GM21515 (cell line): ENCODE results near the gene GSK3B.
A peak's percentile ranks its signal among the peaks of the same experiment; 100 is the strongest.

Experiments
- ATAC-seq: cut with Tn5 transposase; IDR thresholded peaks from one replicate; pipeline ENCODE4 v1.9.1; 2021; ENCODE audit not compliant: unreplicated experiment

Gene GSK3B

DNA sequence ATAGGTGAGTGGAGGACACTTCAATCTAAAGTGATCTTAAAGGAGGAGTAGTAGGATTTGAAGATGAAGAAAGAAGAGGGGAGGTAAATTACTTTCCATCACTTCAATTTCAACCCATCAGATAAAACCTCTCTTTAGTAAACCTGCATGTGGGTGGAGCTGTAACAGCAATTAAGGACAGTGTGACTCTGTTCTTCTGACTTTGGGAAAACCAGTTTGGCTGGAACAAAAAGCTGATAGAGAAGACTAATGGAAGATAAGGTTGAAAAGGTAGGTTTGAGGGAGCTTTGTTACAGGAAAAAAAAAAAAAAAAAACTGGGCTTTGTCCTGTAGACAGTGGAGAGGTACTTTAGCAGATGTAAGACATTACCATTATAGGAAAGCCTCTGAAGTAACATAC lies 4.5 kb upstream of the GSK3B start:
- ATAC-seq: no peak

DNA sequence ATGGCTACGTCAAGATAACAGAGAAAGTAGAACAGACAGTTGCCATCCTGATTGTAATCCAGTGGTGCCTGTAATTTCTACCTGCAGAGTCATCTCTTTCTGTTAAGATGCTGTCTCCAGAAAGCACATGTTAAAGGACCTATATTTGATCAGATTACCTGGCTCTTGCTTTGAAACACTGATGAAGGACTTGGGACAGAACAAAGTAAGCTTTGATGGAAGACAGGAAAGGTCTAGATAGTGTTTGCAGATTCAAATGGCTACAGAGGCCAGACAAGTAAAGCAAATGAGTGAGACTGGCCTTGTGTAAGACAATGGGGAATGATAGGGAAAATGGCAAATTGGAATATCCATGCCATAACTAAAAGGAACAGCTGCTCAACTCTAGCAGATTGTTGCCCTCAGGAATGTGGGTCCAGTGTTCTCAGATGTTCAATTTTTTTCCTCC lies 1.8 kb upstream of the GSK3B start:
- ATAC-seq: no peak

DNA sequence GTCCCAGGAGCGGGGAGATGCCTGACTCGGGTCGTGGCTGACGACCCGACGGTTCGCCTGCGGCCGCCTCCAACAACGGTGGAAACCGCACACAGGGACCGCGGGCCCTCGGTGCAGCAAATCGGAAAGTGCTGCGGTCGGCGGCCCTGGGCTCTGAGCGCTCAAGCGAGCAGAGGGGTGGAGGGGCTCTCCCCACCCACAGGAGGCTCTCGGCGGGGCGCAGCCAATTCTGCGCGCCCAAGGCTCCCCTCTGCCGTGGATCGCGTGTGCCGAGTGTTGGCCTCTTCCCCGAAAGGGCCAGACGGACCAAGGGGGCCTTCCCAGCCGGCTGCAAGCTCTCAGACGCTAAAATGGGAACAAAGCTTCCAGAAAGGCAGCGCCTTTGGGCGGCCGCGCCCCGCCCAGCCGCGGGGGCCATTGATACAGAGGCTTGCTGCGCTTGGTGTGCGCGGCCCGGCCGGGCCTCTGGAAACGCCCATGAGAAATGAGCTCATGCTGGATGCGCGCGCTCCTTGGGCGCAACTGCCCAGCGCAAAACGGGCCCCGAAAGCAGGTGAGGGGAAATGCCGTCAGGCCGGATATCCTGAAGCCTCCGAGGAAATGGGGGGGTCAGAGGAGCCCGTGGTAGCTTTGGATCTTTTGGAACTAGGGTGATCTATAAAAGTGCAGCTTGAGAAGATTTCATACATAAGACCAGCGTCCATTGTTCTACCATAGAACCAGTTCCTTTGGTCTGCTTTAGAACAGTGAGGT lies 1.2 kb upstream of the GSK3B start:
- peak; percentile 47 for ATAC-seq

DNA sequence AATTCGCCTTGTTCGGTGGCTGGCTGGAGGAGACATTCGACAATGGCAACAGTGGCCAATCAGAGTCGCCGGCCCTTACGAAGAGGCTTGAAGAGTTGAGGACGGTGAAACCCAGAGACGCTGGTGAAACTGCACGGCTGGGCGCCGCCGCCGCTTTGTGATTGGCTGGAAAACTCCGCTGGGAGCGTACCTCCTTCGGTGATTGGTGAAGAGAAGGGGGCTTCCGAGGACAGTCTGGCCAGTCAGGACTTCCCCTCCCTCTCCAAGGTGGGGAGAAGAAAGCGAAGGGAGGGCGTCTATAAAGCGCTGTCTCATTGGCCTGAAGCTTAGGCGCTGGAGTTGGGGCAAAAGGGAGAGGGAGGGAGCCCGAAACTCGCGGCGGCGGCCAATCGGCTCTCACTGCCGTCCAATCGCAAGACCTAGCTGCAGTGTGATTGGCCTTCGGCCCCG lies 554 bp upstream of the GSK3B start:
- peak; percentile 71 for ATAC-seq

DNA sequence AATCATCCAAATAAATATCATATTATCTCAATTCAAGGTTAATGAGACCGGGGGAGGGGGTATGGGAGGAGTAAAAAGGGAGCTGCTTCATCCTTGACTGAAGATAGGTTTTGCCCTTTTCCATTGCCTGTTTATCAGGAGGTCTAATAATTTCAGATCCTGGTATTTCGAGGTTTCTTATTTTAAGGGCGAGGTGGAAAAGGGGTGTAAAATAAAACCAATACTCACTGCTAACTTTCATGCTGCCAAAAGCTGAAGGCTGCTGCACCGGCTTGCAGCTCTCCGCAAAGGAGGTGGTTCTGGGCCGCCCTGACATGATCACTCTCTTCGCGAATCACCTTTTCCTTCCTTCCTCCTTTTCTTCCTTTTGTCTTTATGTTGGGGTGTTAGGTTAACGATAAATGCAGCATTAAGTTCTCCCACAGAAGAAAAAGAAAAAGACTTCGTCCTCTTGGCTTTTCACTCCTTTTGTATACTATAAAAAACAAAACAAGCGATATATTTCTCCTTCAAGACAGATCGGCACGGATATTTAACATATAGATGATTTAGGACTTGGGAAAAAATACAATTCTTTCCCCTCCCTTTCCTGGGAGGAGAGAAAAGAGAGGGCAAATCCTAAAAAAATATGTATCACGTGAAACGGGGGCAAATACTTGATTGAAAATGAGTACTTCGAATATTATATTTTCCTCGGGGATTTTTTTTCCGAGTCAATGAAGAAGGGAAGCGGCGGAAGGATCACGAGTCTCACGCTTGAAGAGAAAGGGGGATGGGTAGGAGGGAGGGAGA lies 932 bp downstream of the GSK3B start:
- no peak for ATAC-seq

DNA sequence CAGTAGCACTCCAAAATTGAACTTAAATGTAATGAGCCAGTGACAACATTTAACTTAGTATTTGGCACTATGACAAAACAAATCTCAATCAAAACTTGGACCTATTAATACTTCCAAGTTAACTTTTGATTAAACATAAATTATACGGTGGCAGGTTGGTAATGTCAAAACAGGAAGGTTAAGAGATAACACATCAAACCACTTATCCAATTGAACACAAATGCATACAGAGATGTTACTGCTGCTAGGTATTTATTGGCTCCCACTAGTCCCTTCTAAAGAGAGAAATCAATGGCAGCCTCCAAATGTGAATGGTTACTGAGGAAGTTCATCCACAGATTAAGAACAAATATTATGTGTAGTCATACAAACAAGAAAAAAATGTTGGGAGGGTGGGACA lies 1.8 kb downstream of the GSK3B start:
- no peak for ATAC-seq

DNA sequence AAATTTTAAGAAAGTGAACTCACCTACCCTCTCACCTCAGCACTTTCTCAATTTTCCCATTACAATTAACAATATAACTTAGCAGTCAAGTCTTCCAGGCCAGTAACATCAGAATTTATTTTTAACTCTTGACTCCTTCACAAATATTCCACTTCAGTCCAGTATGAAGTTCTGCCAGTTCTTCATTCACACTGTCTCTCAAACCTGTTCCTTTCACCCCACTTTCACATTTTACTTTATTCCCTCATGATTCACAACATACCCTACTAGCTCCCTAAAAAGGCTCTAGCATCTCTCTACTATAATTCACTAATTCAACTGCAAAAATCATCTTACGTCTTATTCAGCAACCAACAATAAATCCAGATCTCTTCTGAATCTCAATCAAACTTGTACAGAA lies 3.8 kb downstream of the GSK3B start:
- ATAC-seq: no peak

DNA sequence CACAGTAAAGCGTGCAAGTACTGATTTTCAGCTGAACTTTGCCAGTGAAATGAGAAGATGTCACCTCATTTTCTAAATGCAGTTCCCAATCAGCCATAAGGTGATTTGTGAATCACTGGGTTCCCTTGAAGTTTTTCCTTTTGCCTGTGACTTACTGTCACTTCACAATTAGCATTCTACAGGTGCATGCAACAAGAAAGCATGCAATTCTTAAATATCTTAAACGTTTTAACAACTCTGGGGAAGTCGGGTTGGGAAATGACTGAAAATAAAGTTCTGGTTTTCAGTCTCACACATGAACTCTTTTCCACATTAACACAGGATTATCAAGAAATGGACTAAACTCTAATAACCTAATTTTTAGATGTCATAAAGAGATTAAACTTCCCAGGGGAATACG lies 5.2 kb downstream of the GSK3B start:
- ATAC-seq: no peak

DNA sequence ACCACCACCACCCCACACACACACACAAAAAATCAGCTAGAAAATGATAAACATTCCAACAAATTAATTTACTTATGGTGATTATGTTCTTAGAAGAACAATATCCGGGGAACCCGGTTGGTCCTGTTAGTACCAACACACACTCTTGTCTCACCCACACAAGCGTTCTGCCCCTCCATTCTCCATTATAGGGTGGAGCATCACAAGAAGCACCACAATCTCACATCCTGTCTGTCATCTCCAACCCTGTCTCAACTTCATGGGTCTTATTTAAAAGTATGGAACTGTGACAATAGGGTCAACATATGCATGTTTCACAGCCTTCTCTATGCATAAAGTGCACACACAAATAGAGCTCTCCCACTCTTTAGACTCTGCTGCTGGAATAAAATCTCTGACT lies 5.6 kb downstream of the GSK3B start:
- ATAC-seq: no peak

DNA sequence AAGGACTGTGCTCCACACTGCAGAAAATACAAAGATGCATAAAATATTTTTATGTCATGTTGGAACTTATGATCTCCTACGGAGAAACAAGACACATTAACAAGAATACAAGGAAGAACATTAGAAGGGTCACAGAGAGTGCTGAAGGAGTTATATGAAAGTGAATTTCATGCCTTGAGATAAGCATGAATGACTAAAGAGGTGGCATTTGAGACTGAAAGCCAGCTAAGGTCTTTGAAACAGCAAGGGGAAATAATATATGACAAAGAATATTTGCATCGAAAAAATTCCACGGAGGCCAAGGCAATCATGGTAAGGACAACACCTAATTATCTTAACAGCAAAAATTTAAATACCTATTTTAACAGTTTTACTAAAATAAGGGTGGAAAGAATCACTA lies 12.5 kb downstream of the GSK3B start:
- no peak for ATAC-seq

DNA sequence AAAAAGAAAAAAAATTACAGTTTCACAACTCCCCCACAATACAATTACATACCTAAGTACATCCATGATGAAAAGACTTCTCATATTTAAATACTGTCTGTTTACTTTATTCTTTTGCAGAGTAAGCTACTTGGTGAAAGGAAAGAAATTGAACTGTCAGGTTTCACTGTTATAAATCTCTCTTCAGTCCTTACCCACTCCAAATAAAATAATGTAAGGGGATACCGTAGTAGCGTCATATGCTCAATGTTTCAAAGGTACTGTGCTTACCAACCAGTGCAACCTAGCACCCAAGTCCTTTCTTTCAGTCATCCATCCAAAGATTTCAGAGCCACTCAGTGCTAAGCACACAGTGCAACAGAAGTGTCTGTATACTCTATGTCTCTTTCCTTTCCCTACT lies 13.4 kb downstream of the GSK3B start:
- ATAC-seq: no peak

DNA sequence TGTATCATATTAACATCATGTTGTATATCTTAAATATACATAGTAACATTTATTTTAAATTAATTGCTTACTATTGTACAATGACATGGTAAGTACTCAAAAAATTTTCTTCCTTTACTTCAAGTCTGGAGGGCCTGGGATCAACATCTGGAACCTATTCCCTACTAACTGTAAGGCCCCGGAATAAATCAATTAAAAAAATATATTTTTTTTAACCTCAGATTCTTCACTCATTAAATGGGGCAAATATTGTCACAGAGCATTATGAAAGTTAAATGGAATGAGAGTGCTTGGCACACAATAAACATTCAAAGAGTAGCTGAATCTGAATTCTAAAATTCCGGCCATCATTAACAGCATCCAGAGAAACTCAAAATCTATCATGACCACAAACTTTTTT lies 16.5 kb downstream of the GSK3B start:
- no peak for ATAC-seq

DNA sequence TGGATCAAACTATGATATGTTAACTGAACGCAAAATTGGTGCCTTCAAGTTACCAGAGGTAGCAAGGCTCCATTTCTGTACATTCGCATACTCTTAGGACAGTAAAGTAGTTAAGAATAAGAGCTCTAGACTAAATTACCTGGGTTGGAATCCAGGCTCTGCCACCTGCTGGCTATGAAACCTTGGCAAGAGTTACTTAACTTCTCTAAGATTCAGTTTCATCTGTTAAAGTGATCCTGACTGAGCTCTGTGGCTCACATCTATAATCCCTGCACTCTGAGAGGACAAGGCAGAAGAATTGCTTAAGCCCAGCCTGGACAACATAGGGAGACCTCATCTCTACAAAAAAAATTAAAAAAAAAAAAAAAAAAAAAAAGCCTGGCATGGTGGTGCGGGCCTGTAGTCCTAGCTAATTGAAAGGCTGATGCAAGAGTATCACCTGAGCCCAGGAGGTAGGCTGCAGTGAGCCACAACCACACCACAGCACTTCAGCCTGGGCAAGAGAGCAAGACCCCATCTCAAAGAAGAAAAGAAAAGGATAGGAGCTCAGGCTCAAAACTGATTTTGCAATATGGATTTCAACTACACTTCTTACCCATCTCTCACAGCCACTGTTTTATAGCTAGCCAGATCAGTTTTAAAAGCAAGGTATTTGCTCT lies 21.3 kb downstream of the GSK3B start:
- no peak for ATAC-seq

DNA sequence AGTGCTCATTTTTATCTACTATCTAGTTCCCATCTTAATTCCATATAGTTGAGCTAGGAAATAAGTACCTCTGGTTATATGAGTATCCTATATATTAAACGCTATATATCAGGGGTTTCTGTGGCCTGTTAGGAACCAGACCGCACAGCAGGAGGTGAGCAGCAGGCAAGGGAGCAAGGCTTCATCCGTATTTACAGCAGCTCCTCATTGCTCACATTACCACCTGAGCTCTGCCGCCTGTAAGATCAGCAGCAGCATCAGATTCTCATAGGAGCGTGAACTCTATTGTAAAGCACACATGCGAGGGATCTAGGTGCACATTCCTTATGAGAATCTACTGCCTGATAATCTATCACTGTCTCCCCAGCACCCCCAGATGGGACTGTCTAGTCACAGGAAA lies 23.0 kb downstream of the GSK3B start:
- no peak for ATAC-seq

DNA sequence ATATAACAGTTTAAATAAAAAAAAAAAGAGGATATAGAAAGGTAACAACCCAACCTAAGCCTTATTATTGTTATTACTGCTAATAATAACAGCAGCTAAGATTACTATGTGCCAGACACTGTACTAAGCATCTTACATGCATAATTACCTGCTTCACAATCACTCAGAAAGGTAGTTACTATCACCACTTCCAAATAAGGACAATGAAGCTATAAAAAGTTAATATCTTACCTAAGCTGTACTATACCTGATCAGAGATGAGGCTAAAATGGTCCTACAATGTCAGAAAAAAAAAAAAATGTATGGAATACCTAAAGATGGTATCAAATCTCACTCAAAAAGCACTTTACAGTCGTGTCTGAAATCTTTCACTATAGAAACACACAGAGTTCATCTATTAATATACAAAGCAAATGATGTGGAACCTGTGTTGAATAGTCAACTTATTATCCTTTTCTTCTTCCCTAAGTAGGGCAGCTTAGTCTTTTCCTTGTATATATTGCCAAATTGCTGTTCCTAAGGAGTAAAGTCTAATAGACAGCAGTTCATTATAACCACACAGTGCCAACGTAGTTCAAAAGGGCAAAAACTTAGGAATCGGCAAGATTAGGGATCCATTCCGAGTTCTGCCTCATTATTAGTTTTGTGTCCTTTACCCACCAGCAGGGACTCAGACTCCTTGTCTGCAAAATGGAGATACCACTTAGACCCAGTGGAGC lies 23.8 kb downstream of the GSK3B start:
- no peak for ATAC-seq

DNA sequence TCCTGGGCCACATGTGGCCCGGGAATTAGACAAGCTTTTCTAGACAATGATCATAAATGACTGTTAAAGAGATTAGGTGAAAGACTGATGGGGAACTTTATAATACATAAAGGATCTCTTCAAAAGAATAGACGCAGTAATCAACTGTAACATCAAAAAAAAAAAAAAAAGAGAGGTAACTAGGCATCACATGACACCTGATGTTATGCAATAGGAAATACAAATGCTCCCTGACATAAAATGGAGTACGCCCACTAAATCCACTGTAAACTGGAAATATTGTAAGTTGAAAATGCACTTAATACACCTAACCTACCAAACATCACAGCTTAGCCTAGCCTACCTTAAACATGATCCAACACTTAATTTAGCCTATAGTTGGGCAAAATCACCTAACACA lies 27.2 kb downstream of the GSK3B start:
- no peak for ATAC-seq

DNA sequence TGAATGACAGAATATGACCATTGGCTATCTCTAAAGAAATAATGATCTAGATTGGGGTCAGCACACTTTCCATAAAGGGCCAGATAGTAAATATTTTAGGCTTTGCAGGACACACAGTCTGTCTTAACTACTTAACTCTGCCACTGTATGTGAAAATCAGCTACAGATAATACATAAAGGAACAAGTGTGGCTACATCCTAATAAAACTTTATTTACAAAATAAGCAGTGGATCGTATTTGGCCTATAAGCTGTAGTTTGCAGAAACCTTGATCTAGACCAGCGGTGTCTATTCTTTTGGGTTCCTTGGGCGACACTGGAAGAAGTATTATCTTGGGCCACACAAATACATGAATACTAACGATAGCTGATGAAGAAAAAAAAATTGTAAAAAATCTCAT lies 27.6 kb downstream of the GSK3B start:
- ATAC-seq: no peak

DNA sequence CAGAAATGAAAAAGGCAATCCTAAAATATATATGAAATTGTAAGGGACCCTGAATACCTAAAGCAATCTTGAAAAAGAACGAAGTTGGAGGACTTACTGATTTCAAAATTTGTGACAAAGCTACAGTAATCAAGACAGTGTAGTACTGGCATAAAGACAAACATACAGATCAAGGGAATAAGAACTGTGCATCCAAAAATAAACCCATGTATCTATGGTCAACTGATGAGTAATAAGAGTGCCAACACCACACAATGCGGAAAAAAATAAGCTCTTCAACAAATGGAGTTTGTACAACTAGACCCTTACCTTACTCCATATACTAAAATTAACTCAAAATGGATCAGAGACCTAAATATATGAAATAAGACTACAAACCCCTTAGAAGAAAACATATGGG lies 29.6 kb downstream of the GSK3B start:
- ATAC-seq: no peak

DNA sequence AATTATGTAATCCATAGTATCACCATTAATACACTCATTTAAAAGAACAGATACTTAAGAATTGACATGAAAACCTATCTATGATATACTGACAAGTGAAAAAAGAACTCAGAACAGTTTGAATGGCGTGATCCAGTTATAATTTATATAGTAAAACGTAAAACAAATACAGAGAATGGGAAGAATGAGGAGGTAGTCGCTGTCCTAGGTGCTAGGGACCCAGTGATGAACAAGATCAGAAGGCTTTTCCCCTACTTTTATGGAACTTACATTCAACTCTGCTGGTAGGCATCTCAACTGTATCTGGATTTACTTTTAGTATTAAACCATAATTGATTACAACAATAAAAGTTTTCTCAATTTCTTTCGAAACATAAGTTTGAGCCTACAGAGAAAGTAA lies 31.8 kb downstream of the GSK3B start:
- ATAC-seq: no peak

DNA sequence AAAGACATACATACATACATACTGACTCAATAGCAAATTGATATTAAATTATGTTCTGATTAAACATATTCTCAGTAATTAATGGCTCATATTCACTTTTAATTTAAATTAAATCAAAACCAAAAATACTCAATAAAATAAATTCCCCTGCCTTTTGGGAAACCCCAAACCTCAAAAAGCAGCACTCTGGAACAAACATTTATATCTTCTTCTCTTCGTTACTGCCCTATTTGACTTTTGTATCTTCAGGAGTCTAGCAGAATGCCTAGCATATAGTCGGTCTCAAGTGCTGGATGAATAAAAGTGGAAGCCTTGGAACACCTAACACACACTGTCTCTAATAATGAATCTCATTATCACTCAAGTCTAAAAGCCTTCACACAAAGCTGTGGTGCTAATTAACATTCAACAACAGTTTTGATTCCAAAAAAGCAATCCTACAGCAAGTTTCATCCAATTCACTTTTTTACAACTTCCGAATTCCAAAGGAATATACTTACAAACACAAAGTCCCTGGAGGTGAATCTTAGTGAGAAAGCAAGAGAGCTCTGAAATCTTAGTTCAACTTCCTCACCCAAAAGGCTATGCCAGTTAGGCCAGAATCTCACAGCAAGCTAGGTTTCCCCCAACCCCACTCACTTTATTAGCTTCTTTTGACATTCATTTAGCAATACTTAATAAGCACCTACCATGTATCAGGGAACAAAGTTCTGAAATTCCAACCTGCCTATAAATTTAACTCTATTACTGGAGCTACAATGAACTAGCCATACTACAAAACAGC lies 35.0 kb downstream of the GSK3B start:
- ATAC-seq: no peak

DNA sequence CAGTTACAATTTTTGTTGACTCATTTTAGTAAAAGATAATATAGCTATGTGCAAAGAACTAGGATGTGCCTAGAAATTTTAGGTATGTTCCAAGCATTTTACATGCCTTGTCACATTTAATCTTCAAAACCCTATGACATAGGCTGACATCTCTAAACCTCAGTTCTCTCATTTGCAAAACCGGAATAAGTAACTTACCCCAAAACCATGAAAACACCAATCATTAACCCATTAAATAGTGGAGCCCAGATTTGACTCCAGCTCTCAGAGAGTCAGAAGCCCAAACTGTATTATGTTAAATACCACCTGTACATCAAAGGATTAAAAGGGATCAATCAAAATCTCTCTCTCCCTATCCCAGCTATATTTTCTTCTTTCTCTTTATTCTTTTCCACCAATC lies 36.6 kb downstream of the GSK3B start:
- ATAC-seq: no peak
